Posterior cingulate gyrus (tissue), 11 donors: ENCODE results near the gene LRP1.

ENCODE experiments used
- DNase-seq, 10 donors: peaks; one replicate each; pipeline versions ENCODE4 v3.0.0 to v3.0.0-alpha.2; 2020 to 2021; ENCODE audit warnings: mixed read lengths in 3 of 10
- intact Hi-C: fragments of 100-400 bp; cut with DNase I; formaldehyde crosslinking; loops from one replicate; pipeline ENCODE4 v1.15.1; 2023

LRP1 gene

GRCh38 chr12:57240066-57240921 lies 112.0 kb downstream of the LRP1 start:
- intact Hi-C loops, result no loop called here
- DNase-seq, result peak; percentile 35 to 96 (median 78)

GRCh38 chr12:57240926-57241401 lies 112.7 kb downstream of the LRP1 start:
- DNase-seq, result peak in 3 of 10 donors; percentile 83 to 88 (median 88)

GRCh38 chr12:57241402-57242310 lies 113.4 kb downstream of the LRP1 start:
- peak in 2 of 10 donors; percentile 81 to 87 for DNase-seq
- intact Hi-C loops, result no loop called here

More at GRCh38 chr12:57240926-57241401, 112.7 kb downstream of the LRP1 start:
- intact Hi-C loops, result no loop called here

- DNase-seq, result peak in 8 of 10 donors; percentile 32 to 95 (median 70)
- intact Hi-C loops, result no loop called here
Observed at GRCh38 chr12:57242329-57242690, 114.0 kb downstream of the LRP1 start.

GRCh38 chr12:57242691-57243454 lies 114.6 kb downstream of the LRP1 start:
- peak in 7 of 10 donors; percentile 52 to 93 (median 62) for DNase-seq
- intact Hi-C loops, result loop anchor here (1.0 kb wide), 1 partner anchor 30 kb away; no protein-coding TSS in a partner anchor

GRCh38 chr12:57243521-57244311 lies 115.4 kb downstream of the LRP1 start:
- intact Hi-C loops, result loop anchor here (1.0 kb wide), 1 partner anchor 30 kb away; no protein-coding TSS in a partner anchor
- DNase-seq, result peak in 9 of 10 donors; percentile 52 to 95 (median 74)

- intact Hi-C loops, result no loop called here
- DNase-seq, result peak in 2 of 10 donors; percentile 52 to 64
Observed at GRCh38 chr12:57244312-57244696, 116.0 kb downstream of the LRP1 start.

- intact Hi-C loops, result no loop called here
- DNase-seq, result no peak
Observed at GRCh38 chr12:57247041-57247440, 118.8 kb downstream of the LRP1 start.

- DNase-seq, result peak in 1 of 10 donors; percentile 41
Observed at GRCh38 chr12:57248934-57249742, 120.9 kb downstream of the LRP1 start.

GRCh38 chr12:57250541-57250940 lies 122.3 kb downstream of the LRP1 start:
- DNase-seq, result no peak
- intact Hi-C loops, result no loop called here

More at GRCh38 chr12:57248934-57249742, 120.9 kb downstream of the LRP1 start:
- intact Hi-C loops, result no loop called here

GRCh38 chr12:57250956-57251355 lies 122.7 kb downstream of the LRP1 start, which contains the start of gene STAC3:
Gene STAC3 (minus strand): TSS chr12:57251187. CDS start chr12:57249636, 1,551 bp downstream.
- intact Hi-C loops, result no loop called here
- no peak for DNase-seq

GRCh38 chr12:57254506-57255280 lies 126.4 kb downstream of the LRP1 start:
- DNase-seq, result peak in 1 of 10 donors; percentile 32
- intact Hi-C loops, result no loop called here

- intact Hi-C loops, result no loop called here
- no peak for DNase-seq
Observed at GRCh38 chr12:57255916-57256315, 127.6 kb downstream of the LRP1 start.

- intact Hi-C loops, result no loop called here
- DNase-seq, result no peak
Observed at GRCh38 chr12:57258977-57259970, 131.0 kb downstream of the LRP1 start.

GRCh38 chr12:57260366-57260765 lies 132.1 kb downstream of the LRP1 start:
- no peak for DNase-seq
- intact Hi-C loops, result no loop called here

GRCh38 chr12:57261428-57261865 lies 133.2 kb downstream of the LRP1 start:
- DNase-seq, result peak in 1 of 10 donors; percentile 71
- intact Hi-C loops, result no loop called here
